LNCaP clone FGC (cell line): Measurements from ENCODE around the gene IFNA14.
A peak's percentile ranks its signal among the peaks of the same experiment; 100 is the strongest.
"Not testable (repeated sequence)": the region's sequence is repeated elsewhere in the genome, so short reads cannot be mapped to it uniquely, and the experiment has no call there.

Experiments
- DNase-seq: peaks from one replicate; pipeline ENCODE4 v3.0.0-alpha.2; 2011; ENCODE audit warnings: low read depth
- H3K4me3 ChIP-seq: 2 replicates; pipeline ENCODE4 v1.5.1; 2011; ENCODE audit warnings: mild to moderate bottlenecking, low read depth, low read length, control low read depth
- CTCF ChIP-seq: IDR thresholded peaks from 2 replicates; pipeline ENCODE4 v1.5.1; 2012; ENCODE audit warnings: mild to moderate bottlenecking; ENCODE audit not compliant: control insufficient read depth, insufficient read depth; ENCODE audit errors: extremely low read depth

Gene IFNA14

GRCh38 chr9:21213411-21214326, 26.1 kb downstream of the IFNA14 start:
- DNase-seq, H3K4me3 ChIP-seq: not testable (repeated sequence)
- peak; percentile 50 for TF ChIP-seq CTCF

DNA sequence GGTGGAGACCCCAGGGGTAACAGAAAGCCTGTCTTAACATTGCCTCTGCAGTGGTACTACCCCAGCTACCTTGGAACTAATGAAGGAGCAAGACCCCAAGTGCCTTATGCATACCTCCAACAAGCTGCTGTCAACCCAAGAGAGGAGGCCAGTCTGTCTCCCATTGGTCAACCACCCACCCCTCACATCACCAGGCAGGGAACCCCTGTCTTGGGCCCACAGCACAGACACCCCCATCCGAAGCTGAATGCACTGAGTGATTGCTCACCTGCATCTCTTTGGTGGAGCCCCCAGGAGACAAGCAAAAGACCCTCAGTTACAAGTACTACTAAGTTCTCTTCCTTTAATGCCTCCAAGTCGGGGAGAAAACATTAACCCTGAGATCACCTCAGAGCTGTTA, 27.6 kb downstream of the IFNA14 start:
- not testable (repeated sequence) for H3K4me3 ChIP-seq, DNase-seq

DNA sequence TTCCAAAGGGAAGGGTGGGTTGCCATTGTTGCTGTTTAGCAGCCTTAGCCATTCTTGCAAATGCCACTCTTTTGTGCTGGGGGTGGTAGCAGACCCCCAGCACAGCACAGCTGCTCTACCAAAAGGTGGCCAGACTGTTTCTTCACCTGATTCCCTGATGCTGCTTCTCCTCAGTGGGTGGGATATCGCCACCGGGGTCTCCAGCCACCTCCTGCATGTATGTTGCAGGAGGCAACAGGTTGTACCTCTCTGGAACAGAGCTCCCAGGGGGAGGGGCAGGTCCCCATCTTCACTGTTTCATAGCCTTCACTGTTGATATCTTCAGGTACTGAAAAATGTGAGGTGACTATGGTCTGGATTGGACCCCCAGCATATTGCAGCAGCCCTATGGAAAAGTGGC, 29.0 kb downstream of the IFNA14 start:
- not testable (repeated sequence) for H3K4me3 ChIP-seq, DNase-seq

DNA sequence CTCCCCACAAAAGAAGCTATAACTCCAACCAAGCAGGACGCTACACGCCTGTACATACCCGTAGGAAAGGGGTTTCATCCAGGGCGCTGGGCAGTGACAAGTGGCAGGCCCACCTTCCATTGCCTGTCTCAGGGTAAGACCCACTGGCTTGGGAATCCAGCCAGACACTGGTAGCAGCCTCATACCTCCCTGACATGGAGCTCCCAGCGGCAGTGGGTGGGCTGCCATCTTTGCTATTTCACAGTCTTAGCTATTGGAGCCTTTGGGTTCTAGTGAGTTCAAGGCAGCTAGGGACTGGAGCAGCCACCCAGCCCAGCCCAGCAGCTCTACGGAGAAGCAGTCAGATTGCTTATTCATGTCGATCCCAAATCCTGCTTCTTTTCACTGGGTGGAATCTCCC, 29.5 kb downstream of the IFNA14 start:
- H3K4me3 ChIP-seq = no peak overlapping the region
- DNase-seq = no peak
- no peak for TF ChIP-seq CTCF

- not testable (repeated sequence) for H3K4me3 ChIP-seq, DNase-seq
Measured at GRCh38 chr9:21207043-21207442, 32.8 kb downstream of the IFNA14 start, which contains the start of gene IFNA10. Gene IFNA10 (minus strand): TSS chr9:21207143. CDS start chr9:21207097, 46 bp downstream.

GRCh38 chr9:21205204-21205603, 34.6 kb downstream of the IFNA14 start:
- TF ChIP-seq CTCF = no peak
- DNase-seq = no peak
- H3K4me3 ChIP-seq = no peak overlapping the region

DNA sequence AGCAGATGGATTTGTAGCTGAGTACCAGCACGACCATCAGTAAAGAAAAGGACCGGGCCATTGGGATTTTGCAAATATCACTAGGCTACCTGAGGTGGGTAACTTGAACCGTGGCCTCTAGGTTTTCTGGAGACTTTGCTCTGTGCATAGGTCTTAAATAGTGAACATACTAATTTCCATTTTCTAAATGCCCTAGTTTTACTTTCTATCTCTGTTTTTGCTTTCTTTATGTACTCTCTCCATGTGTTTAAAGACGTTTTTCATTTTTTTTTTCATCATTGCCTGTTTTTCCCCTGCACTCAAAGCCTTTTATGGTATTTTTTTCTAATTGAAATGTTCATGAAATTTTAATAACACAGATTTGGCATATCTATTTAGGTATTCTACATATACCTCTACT, 37.7 kb downstream of the IFNA14 start, which contains the start of gene IFNA7:
Gene IFNA7, minus strand, starts transcription at position 101 of the 400 bp plus-strand sequence. Its CDS starts 40 bp downstream, at position 61.
- DNase-seq, H3K4me3 ChIP-seq: not testable (repeated sequence)

- not testable (repeated sequence) for DNase-seq, H3K4me3 ChIP-seq
- TF ChIP-seq CTCF = peak; percentile 65
Measured at GRCh38 chr9:21194867-21195776, 44.7 kb downstream of the IFNA14 start.
